B cell (primary cell): Measurements from ENCODE around the gene DISP3. TPM values are rescaled to one million over a fixed set of nuclear protein-coding genes. Genes with fewer than 3 reads are reported as not detected.

Experiments
- ATAC-seq: fragments of 200-7000 bp; cut with Tn5 transposase; one replicate; pipeline ENCODE4 v1.10.0; 2021; ENCODE audit warnings: low read depth, mild to moderate bottlenecking, moderate number of reproducible peaks, moderate library complexity
- CTCF ChIA-PET: fragments of 350-600 bp; sonication (Branson Sonifier 250); formaldehyde crosslinking; loops from one replicate; lab custom pipeline; 2021; ENCODE audit warnings: antibody characterized with exemption, inconsistent platforms; lab: Charles Lee
- POLR2A ChIA-PET: fragments of 350-600 bp; sonication (Branson Sonifier 250); formaldehyde crosslinking; loops from one replicate; lab custom pipeline; 2021; ENCODE audit warnings: antibody characterized with exemption; lab: Charles Lee
- DNase-seq: peaks from one replicate; pipeline ENCODE4 v3.0.0; 2013
- H2AFZ ChIP-seq: 2 replicates; pipeline ENCODE4 v1.6.1; 2012; ENCODE audit warnings: mild to moderate bottlenecking, low read depth, low read length; ENCODE audit not compliant: insufficient read depth, poor library complexity, severe bottlenecking
- H3K27ac ChIP-seq, 2 donors: 1 replicate in 1 of 2; 2 replicates in 1 of 2; pipeline ENCODE4 v1.5.1; 2012 to 2013; ENCODE audit warnings: low read length in 2 of 2, mild to moderate bottlenecking in 2 of 2, moderate library complexity in 1 of 2
- H3K27me3 ChIP-seq, 4 experiments: fragments of 200-600 bp in 1 of 4; sonication (generic) in 1 of 4; replicated peaks in 1 of 4; 1 replicate in 2 of 4; 2 replicates in 2 of 4; pipeline versions ENCODE4 v1.6.1 to v1.7.0; 2013 to 2016; ENCODE audit warnings: low read length in 3 of 4, mild to moderate bottlenecking in 2 of 4, mixed read lengths in 1 of 4, moderate library complexity in 1 of 4; ENCODE audit not compliant: insufficient read depth in 4 of 4, control insufficient read depth in 3 of 4; ENCODE audit errors: control extremely low read depth in 1 of 4
- H3K36me3 ChIP-seq, 2 experiments: replicated peaks in 1 of 2; 1 replicate in 1 of 2; 2 replicates in 1 of 2; pipeline versions ENCODE4 v1.6.1 to v1.7.1; 2013; ENCODE audit warnings: low read length in 1 of 2; ENCODE audit not compliant: insufficient read depth in 2 of 2, control insufficient read depth in 1 of 2; ENCODE audit errors: control extremely low read depth in 1 of 2, extremely low read depth in 1 of 2
- H3K4me1 ChIP-seq, 2 donors: fragments of 200-600 bp in 1 of 2; sonication (generic) in 1 of 2; 1 replicate in 1 of 2; 2 replicates in 1 of 2; pipeline versions ENCODE4 v1.5.1 to v1.6.1; 2013 to 2017; ENCODE audit warnings: low read length in 2 of 2; ENCODE audit not compliant: control insufficient read depth in 2 of 2, insufficient read depth in 2 of 2
- H3K4me2 ChIP-seq: replicated peaks from 2 replicates; pipeline ENCODE3; 2012; ENCODE audit warnings: mild to moderate bottlenecking, low read depth, low read length; ENCODE audit not compliant: poor library complexity, severe bottlenecking
- H3K4me3 ChIP-seq, 5 experiments: fragments of 200-600 bp in 1 of 5; sonication (generic) in 1 of 5; 1 replicate in 3 of 5; 2 replicates in 2 of 5; pipeline versions ENCODE4 v1.5.1 to v1.7.0; 2011 to 2016; ENCODE audit warnings: low read length in 4 of 5, mild to moderate bottlenecking in 4 of 5, low read depth in 2 of 5, control low read depth in 1 of 5, moderate library complexity in 1 of 5; ENCODE audit not compliant: insufficient read depth in 1 of 5; ENCODE audit errors: control extremely low read depth in 1 of 5, extremely low read depth in 1 of 5
- H3K79me2 ChIP-seq: fragments of 200-600 bp; sonication (generic); one replicate; pipeline ENCODE4 v1.6.0; 2016; ENCODE audit warnings: low read length; ENCODE audit not compliant: control insufficient read depth, insufficient read depth
- H3K9ac ChIP-seq: fragments of 200-600 bp; sonication (generic); 2 replicates; pipeline ENCODE4 v1.6.1; 2017; ENCODE audit warnings: mild to moderate bottlenecking, low read length, moderate library complexity
- H3K9me3 ChIP-seq, 3 donors: one replicate each; pipeline versions ENCODE4 v1.6.1 to v1.7.1; 2013; ENCODE audit warnings: low read length in 2 of 3; ENCODE audit not compliant: control insufficient read depth in 2 of 3, insufficient read depth in 1 of 3; ENCODE audit errors: control extremely low read depth in 1 of 3
- H4K20me1 ChIP-seq: 2 replicates; pipeline ENCODE4 v1.6.0; 2012; ENCODE audit warnings: mild to moderate bottlenecking, low read length; ENCODE audit not compliant: insufficient read depth, control insufficient read depth, poor library complexity, severe bottlenecking
- H3K27ac Mint-ChIP-seq: one replicate; pipeline ENCODE4 v1.8.0; 2021; ENCODE audit warnings: mixed read lengths
- H3K27me3 Mint-ChIP-seq: one replicate; pipeline ENCODE4 v1.8.0; 2021; ENCODE audit warnings: mixed read lengths
- H3K4me1 Mint-ChIP-seq: one replicate; pipeline ENCODE4 v1.8.0; 2021; ENCODE audit warnings: mixed read lengths
- H3K4me3 Mint-ChIP-seq: one replicate; pipeline ENCODE4 v1.8.0; 2021; ENCODE audit warnings: mixed read lengths
- H3K9me3 Mint-ChIP-seq: one replicate; pipeline ENCODE4 v1.8.0; 2022; ENCODE audit warnings: mixed read lengths; ENCODE audit not compliant: insufficient read depth
- EZH2 ChIP-seq: IDR thresholded peaks from 2 replicates; pipeline ENCODE4 v1.6.1; 2012; ENCODE audit warnings: borderline replicate concordance, low read depth, mild to moderate bottlenecking, moderate library complexity, low read length; ENCODE audit not compliant: insufficient read depth, poor library complexity, severe bottlenecking
- WGBS: methylation state at CpG from one replicate; pipeline ENCODE4 v1.1.5; 2013; ENCODE audit warnings: missing lambda C conversion rate; ENCODE audit not compliant: insufficient coverage; 5-methylcytosine and 5-hydroxymethylcytosine counted together
- intact Hi-C: fragments of 100-400 bp; cut with micrococcal nuclease; formaldehyde crosslinking; loops from one replicate; pipeline ENCODE4 v1.10.0; 2022
- polyA plus RNA-seq: library from polyadenylated mRNA; depleted of rRNA; stranded (reverse); fragments of >200 nt; gene quantifications from 2 replicates; pipeline ENCODE4 v1.2.3, GENCODE V29; 2012
- total RNA-seq, 2 donors: library from RNA; stranded (reverse); fragments of 120-200 nt in 1 of 2; gene quantifications; 1 replicate in 1 of 2; 2 replicates in 1 of 2; pipeline versions ENCODE4 v1.2.3 to v1.2.4, GENCODE V29; 2013 to 2022
- TF ChIP-seq, protein P1 (sequence below): fragments of 200-600 bp; IDR thresholded peaks from one replicate; pipeline ENCODE4 v1.8.0; 2022; ENCODE audit warnings: antibody characterized with exemption, mild to moderate bottlenecking

DISP3 gene
- total and polyA plus RNA-seq, 2 donors (not counting 1 experiment from before 2014, with no cell fraction given) = 0.25 to 1.6 TPM

- H3K9me3 Mint-ChIP-seq = peaks cover 25% of the 10 kb centered on the region
- CTCF ChIA-PET = no interaction called here
Measured at GRCh38 chr1:11507309-11507708, 28.4 kb downstream of the DISP3 start.

DNA sequence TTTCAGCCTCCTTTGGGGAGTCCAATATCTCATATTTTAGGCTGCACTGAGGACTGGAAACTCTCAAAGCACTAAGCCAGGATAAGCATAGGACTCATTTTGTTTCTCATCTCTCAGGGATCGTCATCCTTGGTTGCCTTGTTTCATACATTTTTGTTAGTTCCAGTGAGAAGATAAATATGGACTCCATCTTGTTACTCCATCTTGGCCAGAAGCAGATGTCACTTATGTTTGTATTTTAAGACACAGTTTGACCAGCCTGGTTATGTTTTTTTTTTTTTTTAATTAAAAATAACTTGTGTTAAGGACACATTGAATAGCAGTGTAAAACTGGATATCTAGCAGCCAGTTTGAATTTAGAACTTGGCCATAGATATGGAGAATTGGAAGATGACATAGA lies 34.7 kb downstream of the DISP3 start:
- POLR2A ChIA-PET = no interaction called here
- Histone ChIP-seq H3K79me2 (no peaks in the 10 kb centered on the region), H3K27ac (no peak overlapping the region)

More at GRCh38 chr1:11507309-11507708, 28.4 kb downstream of the DISP3 start:
- POLR2A ChIA-PET = no interaction called here
- DNase-seq (no peak), ATAC-seq (no peak)
- Histone ChIP-seq H3K4me3 (no peak overlapping the region), H4K20me1 (no peaks in the 10 kb centered on the region), H3K9me3 (peaks cover 7 to 36% (median 35%) of the 10 kb centered on the region in 3 donors), H3K79me2 (no peaks in the 10 kb centered on the region), H3K27me3 (peaks cover 0 to 6% (median 0%) of the 10 kb centered on the region in 4 experiments), H3K27ac (no peak overlapping the region), H3K4me1 (no peaks in the 10 kb centered on the region), H3K4me2 (no peak overlapping the region), H3K36me3 (no peaks in the 10 kb centered on the region), H3K9ac (no peak overlapping the region), H2AFZ (no peak overlapping the region)
- H3K4me1 Mint-ChIP-seq = no peaks in the 10 kb centered on the region
- no peak overlapping the region for H3K27ac Mint-ChIP-seq
- WGBS = 89% methylated on average over 1 of the region's 2 CpGs
- intact Hi-C loops = no loop called here
- H3K4me3 Mint-ChIP-seq = no peak overlapping the region
- H3K27me3 Mint-ChIP-seq = peaks cover 4% of the 10 kb centered on the region
- no peak for TF ChIP-seq EZH2
- TF ChIP-seq, protein P1, sequence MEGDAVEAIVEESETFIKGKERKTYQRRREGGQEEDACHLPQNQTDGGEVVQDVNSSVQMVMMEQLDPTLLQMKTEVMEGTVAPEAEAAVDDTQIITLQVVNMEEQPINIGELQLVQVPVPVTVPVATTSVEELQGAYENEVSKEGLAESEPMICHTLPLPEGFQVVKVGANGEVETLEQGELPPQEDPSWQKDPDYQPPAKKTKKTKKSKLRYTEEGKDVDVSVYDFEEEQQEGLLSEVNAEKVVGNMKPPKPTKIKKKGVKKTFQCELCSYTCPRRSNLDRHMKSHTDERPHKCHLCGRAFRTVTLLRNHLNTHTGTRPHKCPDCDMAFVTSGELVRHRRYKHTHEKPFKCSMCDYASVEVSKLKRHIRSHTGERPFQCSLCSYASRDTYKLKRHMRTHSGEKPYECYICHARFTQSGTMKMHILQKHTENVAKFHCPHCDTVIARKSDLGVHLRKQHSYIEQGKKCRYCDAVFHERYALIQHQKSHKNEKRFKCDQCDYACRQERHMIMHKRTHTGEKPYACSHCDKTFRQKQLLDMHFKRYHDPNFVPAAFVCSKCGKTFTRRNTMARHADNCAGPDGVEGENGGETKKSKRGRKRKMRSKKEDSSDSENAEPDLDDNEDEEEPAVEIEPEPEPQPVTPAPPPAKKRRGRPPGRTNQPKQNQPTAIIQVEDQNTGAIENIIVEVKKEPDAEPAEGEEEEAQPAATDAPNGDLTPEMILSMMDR = no peak

More for the DNA sequence above, 34.7 kb downstream of the DISP3 start:
- Histone ChIP-seq H3K4me1 (no peaks in the 10 kb centered on the region), H4K20me1 (no peaks in the 10 kb centered on the region), H2AFZ (no peak overlapping the region), H3K36me3 (no peaks in the 10 kb centered on the region), H3K4me2 (no peak overlapping the region), H3K9me3 (peaks cover 0 to 9% (median 0%) of the 10 kb centered on the region in 3 donors), H3K9ac (no peak overlapping the region), H3K27me3 (no peaks in the 10 kb centered on the region), H3K4me3 (no peak overlapping the region)
- peaks cover 10% of the 10 kb centered on the region for H3K27me3 Mint-ChIP-seq
- DNase-seq (no peak), ATAC-seq (no peak)
- peaks cover 8% of the 10 kb centered on the region for H3K9me3 Mint-ChIP-seq
- H3K4me3 Mint-ChIP-seq = no peak overlapping the region
- H3K4me1 Mint-ChIP-seq = no peaks in the 10 kb centered on the region
- H3K27ac Mint-ChIP-seq = no peak overlapping the region
- intact Hi-C loops = no loop called here
- WGBS = no CpG with 5 or more reads among the region's 1 CpG
- CTCF ChIA-PET = no interaction called here
- TF ChIP-seq EZH2 = no peak
- TF ChIP-seq, protein P1 = no peak
